Activated naive CD8-positive, alpha-beta T cell treated with anti-CD3 and anti-CD28 coated beads for 36 hours (primary cell): ENCODE results near the gene SMPD3. TPM values are rescaled to one million over a fixed set of nuclear protein-coding genes. Genes with fewer than 3 reads are reported as not detected.
A peak's percentile ranks its signal among the peaks of the same experiment; 100 is the strongest.

Source experiments
- DNase-seq: peaks from one replicate; pipeline ENCODE4 v3.0.0; 2021
- H3K27ac Mint-ChIP-seq: one replicate; pipeline ENCODE4 v1.8.0; 2022; ENCODE audit warnings: mild to moderate bottlenecking, moderate library complexity, mixed read lengths
- H3K27me3 Mint-ChIP-seq: one replicate; pipeline ENCODE4 v1.8.0; 2022; ENCODE audit warnings: mild to moderate bottlenecking, mixed read lengths
- H3K36me3 Mint-ChIP-seq: one replicate; pipeline ENCODE4 v1.8.0; 2021; ENCODE audit warnings: mild to moderate bottlenecking, mixed read lengths
- H3K4me1 Mint-ChIP-seq: one replicate; pipeline ENCODE4 v1.8.0; 2021; ENCODE audit warnings: mixed read lengths
- H3K4me3 Mint-ChIP-seq: one replicate; pipeline ENCODE4 v1.8.0; 2022; ENCODE audit warnings: mild to moderate bottlenecking, moderate library complexity, mixed read lengths
- H3K9me3 Mint-ChIP-seq: one replicate; pipeline ENCODE4 v1.8.0; 2022; ENCODE audit warnings: mixed read lengths
- total RNA-seq, 2 experiments: library from RNA; stranded (reverse); gene quantifications; one replicate each; pipeline ENCODE4 v1.2.3, GENCODE V29; 2021

SMPD3 gene
- total RNA-seq, 2 experiments from 2014 or later: 0.06 to 0.16 TPM

DNA sequence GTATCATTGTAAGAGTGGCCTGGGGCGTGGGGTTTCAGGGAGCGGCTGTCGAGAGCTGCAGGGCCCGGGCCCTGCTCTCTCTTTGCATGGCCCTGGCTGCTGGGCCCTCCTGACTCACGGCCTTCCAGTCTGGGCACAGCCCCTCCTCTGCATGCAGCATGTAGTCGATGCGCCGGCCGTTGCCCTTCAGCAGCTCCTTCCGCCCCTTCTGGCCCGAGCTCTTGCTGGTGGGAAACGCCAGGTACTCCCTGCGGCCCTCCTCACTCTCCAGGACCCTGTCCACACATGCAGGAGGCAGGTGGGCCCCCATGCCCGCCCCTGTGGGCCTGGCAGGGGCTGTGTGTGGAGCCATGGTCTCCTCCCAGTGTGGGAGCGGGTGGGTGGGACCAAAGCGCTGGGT, 86.8 kb downstream of the SMPD3 start:
- Mint-ChIP-seq H3K27me3 (peaks cover 17% of the 10 kb centered on the region), H3K9me3 (no peaks in the 10 kb centered on the region), H3K4me3 (no peak overlapping the region), H3K36me3 (peaks cover 14% of the 10 kb centered on the region), H3K27ac (no peak overlapping the region), H3K4me1 (peaks cover 8% of the 10 kb centered on the region)
- no peak for DNase-seq

DNA sequence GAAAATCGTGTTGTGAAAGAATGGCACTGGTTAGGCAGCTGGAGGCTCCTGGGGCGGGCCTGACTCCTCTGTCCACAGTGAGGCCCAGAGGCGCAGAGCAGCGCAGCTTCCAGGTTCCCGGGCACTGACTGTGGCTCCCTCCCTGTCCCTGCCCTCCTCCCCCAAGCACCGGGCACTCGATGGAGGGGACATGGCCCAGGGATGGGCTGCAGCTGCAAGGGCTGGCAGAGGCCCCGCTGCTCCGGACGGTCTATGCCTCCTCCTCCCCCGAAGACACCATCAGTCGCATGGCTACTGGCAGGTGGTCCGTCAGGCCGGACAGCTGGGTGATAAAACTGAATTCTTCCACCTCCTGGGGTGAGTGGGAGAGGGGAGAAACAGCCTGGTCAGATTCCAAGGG, 87.4 kb downstream of the SMPD3 start:
- peaks cover 12% of the 10 kb centered on the region for H3K4me1 Mint-ChIP-seq
- no peaks in the 10 kb centered on the region for H3K9me3 Mint-ChIP-seq
- H3K27me3 Mint-ChIP-seq: peaks cover 11% of the 10 kb centered on the region
- H3K36me3 Mint-ChIP-seq: peaks cover 14% of the 10 kb centered on the region
- H3K4me3 Mint-ChIP-seq: no peak overlapping the region
- H3K27ac Mint-ChIP-seq: no peak overlapping the region
- no peak for DNase-seq

DNA sequence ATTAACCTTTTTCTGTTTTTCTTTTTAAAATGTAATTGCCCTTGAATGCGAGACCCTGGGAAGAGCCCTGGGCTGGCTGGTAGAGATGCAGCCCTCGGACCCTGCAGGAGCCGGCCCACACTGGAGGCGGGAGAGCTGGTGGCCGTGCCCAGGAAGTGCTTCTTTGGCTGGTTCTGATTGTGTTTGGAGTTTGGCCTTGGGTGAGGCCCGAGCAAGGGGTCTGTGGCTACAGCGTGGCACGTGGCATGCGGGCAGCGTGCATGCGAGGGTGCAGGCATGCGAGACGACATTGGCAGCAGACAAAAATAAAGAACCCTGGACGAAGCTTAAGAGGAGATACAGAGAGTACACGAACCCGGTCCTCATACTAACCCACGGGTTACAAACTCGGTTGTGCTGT, 87.8 kb downstream of the SMPD3 start:
- no peak for DNase-seq
- Mint-ChIP-seq H3K4me3 (no peak overlapping the region), H3K9me3 (no peaks in the 10 kb centered on the region), H3K27ac (no peak overlapping the region), H3K27me3 (peaks cover 7% of the 10 kb centered on the region), H3K36me3 (peaks cover 15% of the 10 kb centered on the region), H3K4me1 (peaks cover 16% of the 10 kb centered on the region)

DNA sequence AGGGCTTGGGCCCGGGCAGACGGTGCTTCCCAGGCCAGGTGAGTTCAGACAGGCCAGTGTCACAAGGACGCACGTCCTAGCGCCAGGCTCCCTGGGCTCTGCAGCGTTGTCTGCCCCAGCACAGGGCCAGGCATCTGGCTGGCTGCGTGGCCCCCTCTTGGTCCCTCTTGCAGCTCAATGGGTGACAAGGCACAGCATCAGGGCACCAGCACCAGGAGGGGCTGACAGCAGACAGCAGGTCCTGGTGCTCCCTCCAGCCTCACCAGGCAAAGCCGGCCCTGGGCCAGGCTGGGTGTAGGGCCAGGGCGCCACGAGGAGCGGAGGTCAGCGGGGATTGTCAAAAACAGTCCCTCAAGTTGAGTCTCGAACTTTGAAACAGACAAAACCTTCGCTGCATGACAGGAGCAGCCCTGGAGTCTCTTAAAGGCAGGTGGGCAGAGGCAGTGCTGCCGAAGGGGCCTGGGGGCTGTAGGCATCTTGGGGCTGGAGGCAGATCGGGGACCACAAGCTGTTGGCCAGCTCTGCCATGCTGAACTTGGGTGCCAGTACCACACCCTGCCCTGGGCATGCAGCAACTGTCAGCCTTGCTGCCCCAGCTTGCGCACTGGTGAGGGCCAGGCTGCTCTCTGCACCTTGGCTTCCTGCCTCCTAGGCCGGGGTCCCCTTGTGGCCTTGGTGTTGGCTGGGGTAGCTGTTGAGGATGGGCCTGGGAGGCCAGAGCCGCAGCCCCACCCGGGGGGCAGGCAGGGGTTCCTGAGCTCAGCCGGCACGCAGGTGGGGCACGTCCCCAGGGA, 88.7 kb downstream of the SMPD3 start:
- peaks cover 4% of the 10 kb centered on the region for H3K27me3 Mint-ChIP-seq
- DNase-seq: no peak
- H3K9me3 Mint-ChIP-seq: no peaks in the 10 kb centered on the region
- peaks cover 24% of the 10 kb centered on the region for H3K36me3 Mint-ChIP-seq
- no peak overlapping the region for H3K4me3 Mint-ChIP-seq
- peaks cover 24% of the 10 kb centered on the region for H3K4me1 Mint-ChIP-seq
- no peak overlapping the region for H3K27ac Mint-ChIP-seq

DNA sequence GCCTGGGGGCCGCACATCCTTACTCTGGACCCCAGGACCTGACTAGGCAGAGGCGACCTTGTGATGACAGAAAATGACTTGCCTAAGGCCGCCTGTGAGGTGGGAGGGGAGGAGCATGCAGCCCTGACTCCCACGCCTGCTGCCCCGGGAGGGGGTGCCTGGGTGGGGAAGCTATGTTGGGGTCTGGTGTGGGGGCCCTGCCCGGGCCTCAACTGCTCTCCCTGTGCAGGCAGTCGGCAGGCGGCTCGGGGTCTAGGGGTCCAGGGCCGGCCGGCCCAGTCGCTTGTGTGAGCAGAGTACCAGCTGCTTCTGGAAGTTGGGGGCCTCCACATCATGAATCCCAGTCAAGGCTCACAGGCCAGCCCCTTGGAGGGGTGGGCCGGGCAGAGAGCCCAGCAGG, 89.4 kb downstream of the SMPD3 start:
- no peaks in the 10 kb centered on the region for H3K9me3 Mint-ChIP-seq
- H3K4me3 Mint-ChIP-seq: no peak overlapping the region
- H3K4me1 Mint-ChIP-seq: peaks cover 24% of the 10 kb centered on the region
- no peak overlapping the region for H3K27ac Mint-ChIP-seq
- no peak for DNase-seq
- H3K27me3 Mint-ChIP-seq: peaks cover 2% of the 10 kb centered on the region
- peaks cover 28% of the 10 kb centered on the region for H3K36me3 Mint-ChIP-seq

DNA sequence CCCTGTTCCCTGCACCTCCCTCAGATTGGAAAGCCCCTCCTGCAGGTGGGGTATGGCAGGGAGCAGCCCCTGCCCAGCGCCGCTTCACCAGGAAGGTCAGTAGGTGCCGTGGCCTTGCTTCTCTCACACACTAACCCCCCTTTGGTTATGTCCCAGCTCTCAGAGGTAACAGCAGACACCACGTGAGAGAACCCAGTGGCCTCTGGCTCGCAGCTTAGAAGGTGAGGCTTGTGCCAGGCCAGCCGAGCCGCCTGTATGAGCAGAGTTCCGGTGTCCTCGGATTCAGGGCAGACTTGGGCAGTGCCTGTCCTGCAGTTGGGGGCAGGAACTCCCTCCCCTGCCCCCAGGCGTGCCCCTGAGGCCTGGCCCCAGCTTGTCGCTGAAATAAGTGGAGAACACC, 90.4 kb downstream of the SMPD3 start:
- H3K36me3 Mint-ChIP-seq: peaks cover 31% of the 10 kb centered on the region
- no peak for DNase-seq
- H3K4me1 Mint-ChIP-seq: peaks cover 24% of the 10 kb centered on the region
- no peaks in the 10 kb centered on the region for H3K9me3 Mint-ChIP-seq
- no peaks in the 10 kb centered on the region for H3K27me3 Mint-ChIP-seq
- no peak overlapping the region for H3K4me3 Mint-ChIP-seq
- no peak overlapping the region for H3K27ac Mint-ChIP-seq

DNA sequence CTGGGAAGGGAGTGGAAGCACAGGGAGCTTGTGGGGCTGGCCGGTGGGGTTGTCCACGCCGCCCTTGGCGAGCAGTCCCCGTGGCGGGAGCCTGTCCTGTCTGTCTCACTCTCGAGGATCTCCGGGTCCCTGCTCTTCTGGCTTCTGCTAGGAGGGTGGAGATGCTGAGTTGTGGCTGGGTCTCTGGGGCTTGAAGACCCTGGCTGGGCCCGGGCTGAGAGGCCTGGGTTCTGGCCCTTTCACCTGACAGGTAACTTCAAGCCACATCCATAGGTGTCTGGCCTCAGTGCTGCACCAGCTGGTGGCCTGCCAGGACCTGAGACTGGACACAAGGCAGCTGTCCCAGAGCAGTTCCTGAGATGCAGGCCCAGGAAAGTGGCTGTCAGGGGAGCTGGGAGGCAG, 90.8 kb downstream of the SMPD3 start:
- Mint-ChIP-seq H3K4me3 (no peak overlapping the region), H3K36me3 (peaks cover 33% of the 10 kb centered on the region), H3K4me1 (peaks cover 24% of the 10 kb centered on the region), H3K27ac (no peak overlapping the region), H3K9me3 (no peaks in the 10 kb centered on the region), H3K27me3 (no peaks in the 10 kb centered on the region)
- DNase-seq: no peak

DNA sequence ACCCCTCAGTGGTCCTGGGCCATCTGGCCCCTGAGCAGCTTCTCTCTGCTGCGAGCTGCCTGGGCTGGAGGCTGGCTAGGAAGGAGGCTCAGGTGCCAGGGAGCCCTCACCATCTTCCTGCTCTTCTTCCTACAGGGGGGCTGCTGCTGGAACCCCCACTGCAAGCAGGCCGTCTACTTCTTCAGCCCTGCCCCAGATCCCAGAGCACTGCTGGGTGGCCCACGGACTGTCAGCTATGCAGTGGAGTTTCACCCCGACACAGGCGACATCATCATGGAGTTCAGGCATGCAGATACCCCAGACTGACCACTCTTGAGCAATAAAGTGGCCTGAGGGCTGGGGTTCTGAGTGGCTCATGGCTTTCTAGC, 91.4 kb downstream of the SMPD3 start:
- Mint-ChIP-seq H3K4me1 (peaks cover 24% of the 10 kb centered on the region), H3K27ac (no peak overlapping the region), H3K9me3 (no peaks in the 10 kb centered on the region), H3K36me3 (peaks cover 33% of the 10 kb centered on the region), H3K4me3 (no peak overlapping the region), H3K27me3 (no peaks in the 10 kb centered on the region)
- DNase-seq: no peak

DNA sequence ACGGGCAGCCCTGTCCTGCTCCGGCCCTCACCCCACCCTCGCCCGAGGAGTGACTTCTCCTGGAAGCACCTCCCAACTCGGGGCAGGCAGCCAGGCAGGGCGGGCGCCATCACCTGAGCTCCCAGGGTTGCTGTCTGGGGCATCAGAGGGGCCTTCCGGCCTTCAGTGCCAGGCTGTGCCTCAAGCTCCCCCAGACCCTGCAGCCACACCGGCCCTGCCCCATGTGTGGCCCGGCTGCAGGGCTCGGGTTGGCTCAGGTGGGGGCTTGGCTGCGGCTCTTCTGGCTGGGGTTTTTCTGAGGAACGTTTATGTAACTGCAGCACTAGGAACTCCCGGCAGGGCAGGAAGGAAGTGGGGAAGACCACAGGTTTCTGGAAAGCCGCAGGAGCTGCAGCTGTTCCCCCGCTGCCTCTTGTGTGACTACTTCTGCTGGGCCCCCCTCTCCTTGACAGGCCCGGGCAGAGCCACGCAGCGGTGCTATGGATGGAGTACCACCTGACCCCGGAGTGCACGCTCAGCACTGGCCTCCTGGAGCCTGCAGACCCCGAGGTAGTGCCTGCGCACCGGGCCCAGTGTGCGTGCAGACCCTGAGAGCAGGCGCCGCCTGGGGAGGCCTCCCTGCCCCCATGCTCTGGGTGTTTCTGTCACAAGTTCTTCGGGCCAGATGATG, 91.9 kb downstream of the SMPD3 start:
- Mint-ChIP-seq H3K4me1 (peaks cover 24% of the 10 kb centered on the region), H3K27ac (no peak overlapping the region), H3K9me3 (no peaks in the 10 kb centered on the region), H3K36me3 (peaks cover 34% of the 10 kb centered on the region), H3K27me3 (no peaks in the 10 kb centered on the region), H3K4me3 (peak overlapping the region; percentile 45)
- peak; percentile 80 for DNase-seq

DNA sequence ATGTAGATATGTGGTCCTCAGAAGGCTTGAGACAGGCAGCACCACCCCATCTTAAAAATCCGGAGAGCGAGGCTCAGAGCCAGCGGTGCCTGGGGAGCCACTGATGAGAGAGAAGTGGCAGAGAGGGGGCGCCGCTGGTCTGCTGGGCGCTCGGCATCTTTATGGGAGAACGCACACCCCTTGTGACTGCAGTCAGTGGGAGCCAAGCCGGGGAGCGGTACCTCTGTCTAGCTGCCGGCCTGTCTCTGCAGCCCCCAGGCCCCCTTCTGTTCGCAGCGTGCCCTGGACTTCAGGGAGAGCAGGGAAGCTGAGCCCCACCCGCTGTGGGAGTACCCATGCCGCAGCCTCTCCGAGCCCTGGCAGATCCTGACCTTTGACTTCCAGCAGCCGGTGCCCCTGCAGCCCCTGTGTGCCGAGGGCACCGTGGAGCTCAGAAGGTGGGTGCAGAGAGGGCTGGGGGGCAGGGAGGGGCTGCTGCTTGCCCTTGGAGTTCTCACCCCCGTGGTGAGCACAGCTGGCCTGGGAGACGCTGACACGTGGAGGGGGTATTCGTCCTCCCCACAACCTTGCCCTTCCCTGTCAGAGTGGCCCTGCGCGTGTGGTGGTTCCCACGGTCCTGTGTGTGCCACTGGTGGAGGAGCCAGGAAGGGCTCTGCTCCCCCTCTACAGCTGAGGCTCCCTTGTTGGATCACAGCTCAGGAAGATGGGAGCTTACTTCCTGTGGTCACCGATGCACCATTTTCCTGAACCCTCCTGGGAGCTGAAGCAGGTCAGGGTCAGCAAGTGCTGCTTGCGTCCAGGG, 92.7 kb downstream of the SMPD3 start:
- Mint-ChIP-seq H3K36me3 (peaks cover 37% of the 10 kb centered on the region), H3K27ac (no peak overlapping the region), H3K4me3 (no peak overlapping the region), H3K4me1 (peaks cover 24% of the 10 kb centered on the region), H3K27me3 (no peaks in the 10 kb centered on the region), H3K9me3 (no peaks in the 10 kb centered on the region)
- DNase-seq: no peak

DNA sequence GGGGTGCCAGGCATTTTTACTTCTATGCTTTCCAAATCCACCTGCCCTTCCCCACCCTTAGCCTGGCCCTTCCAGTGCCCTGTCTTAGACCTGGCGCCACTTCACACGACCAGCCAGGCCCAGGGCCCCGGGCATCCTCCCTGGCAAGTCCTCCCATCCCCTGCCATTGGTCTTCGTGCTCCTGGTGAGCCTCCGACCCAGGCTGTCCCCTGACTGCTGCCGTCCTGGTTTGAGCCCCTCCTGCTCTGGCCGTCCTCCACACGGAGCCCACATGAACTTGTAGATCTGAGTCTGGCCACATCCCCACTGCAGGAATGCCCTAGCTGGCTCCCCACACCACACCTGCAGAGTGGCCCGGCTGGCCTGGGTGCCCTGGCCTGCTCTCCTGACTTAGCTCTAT, 93.5 kb downstream of the SMPD3 start:
- DNase-seq: no peak
- no peak overlapping the region for H3K4me3 Mint-ChIP-seq
- H3K9me3 Mint-ChIP-seq: no peaks in the 10 kb centered on the region
- no peak overlapping the region for H3K27ac Mint-ChIP-seq
- peaks cover 38% of the 10 kb centered on the region for H3K36me3 Mint-ChIP-seq
- H3K4me1 Mint-ChIP-seq: peaks cover 24% of the 10 kb centered on the region
- H3K27me3 Mint-ChIP-seq: no peaks in the 10 kb centered on the region

DNA sequence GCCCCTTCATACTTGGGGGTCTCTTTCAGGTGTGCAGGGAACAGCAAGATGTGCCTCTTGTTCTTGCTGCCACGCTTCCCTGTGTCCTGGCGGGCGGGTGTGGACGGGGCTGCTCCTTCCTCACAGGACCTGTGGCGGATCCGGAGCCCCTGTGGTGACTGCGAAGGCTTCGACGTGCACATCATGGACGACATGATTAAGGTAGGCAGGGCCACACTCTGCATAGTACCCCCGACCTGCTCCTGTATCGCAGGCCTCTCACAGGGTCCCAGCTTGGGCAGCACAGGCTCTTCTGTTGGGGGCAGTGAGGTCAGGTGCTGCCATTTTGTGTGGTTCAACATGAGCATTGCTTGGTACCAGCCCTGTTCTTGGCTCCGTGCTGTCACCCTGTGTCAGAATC, 94.9 kb downstream of the SMPD3 start:
- Mint-ChIP-seq H3K4me3 (no peak overlapping the region), H3K9me3 (no peaks in the 10 kb centered on the region), H3K27me3 (no peaks in the 10 kb centered on the region), H3K36me3 (peaks cover 48% of the 10 kb centered on the region), H3K4me1 (peaks cover 24% of the 10 kb centered on the region), H3K27ac (no peak overlapping the region)
- DNase-seq: no peak

DNA sequence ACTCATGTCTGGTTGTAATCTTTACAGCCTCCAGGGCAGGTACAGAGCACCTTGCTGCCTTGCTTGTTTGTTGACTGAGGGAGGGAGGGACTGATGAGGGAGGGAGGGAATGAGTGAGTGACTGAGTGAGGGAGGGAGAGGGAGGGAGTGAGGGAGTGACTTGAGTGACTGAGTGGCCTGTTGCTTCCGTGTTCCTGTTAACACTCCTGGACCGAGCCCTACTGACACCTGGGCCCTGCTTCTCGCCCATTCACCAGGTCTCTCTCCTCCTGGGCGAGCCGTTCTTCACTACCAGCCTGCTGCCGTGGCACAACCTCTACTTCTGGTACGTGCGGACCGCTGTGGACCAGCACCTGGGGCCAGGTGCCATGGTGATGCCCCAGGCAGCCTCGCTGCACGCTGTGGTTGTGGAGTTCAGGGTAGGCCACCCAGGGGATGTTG, 96.3 kb downstream of the SMPD3 start:
- H3K9me3 Mint-ChIP-seq: no peaks in the 10 kb centered on the region
- peaks cover 28% of the 10 kb centered on the region for H3K4me1 Mint-ChIP-seq
- no peak for DNase-seq
- H3K36me3 Mint-ChIP-seq: peaks cover 42% of the 10 kb centered on the region
- H3K27me3 Mint-ChIP-seq: no peaks in the 10 kb centered on the region
- H3K4me3 Mint-ChIP-seq: no peak overlapping the region
- H3K27ac Mint-ChIP-seq: no peak overlapping the region

DNA sequence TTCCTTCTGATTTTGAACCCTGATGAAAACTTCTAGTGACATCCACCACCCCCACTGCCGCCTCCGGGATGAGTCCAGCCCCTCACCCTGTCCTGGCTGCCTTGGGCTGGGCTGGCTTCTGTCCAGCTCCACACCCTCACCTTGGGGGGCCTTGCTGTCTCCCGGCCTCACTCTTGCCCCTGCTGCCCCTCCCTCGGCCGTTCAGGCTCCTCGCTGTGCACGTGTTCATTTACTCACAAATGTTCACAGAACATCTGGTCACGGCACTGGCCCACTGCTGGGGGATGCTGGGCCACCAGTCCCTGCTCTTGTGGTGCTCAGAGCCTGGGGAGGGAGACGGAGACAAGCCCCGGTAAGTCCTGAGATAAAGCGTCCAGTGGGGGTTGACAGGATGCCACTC, 96.8 kb downstream of the SMPD3 start:
- peaks cover 46% of the 10 kb centered on the region for H3K36me3 Mint-ChIP-seq
- peaks cover 23% of the 10 kb centered on the region for H3K4me1 Mint-ChIP-seq
- no peak overlapping the region for H3K4me3 Mint-ChIP-seq
- DNase-seq: no peak
- H3K9me3 Mint-ChIP-seq: no peaks in the 10 kb centered on the region
- H3K27me3 Mint-ChIP-seq: no peaks in the 10 kb centered on the region
- no peak overlapping the region for H3K27ac Mint-ChIP-seq

DNA sequence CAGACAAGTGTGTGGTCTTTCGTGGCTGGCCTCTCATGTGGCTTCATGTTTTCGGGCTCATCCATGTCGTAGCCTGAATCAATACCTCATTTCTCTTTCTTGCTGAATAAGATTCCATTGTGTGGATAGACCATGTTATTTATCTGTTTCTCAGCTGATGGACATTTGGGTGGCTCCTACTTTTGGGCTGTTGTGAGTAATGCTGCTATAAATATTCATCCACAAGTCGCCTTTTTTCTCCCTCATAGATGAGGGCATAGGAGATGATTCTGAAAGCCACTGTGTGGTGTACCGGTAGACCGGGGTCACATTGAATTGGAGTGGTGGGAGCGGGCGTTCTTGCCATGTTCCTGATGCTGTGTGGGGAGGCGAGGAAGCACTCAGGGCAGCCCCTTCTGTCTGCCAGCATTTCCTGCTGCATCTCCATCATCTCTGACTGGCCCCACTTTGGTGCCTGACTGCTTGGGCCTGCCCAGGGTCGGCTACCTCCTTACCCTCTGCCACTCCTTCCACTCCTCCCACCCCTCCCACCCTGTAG, 97.4 kb downstream of the SMPD3 start:
- H3K27me3 Mint-ChIP-seq: no peaks in the 10 kb centered on the region
- peaks cover 47% of the 10 kb centered on the region for H3K36me3 Mint-ChIP-seq
- no peak overlapping the region for H3K27ac Mint-ChIP-seq
- H3K4me1 Mint-ChIP-seq: peaks cover 19% of the 10 kb centered on the region
- H3K9me3 Mint-ChIP-seq: no peaks in the 10 kb centered on the region
- no peak for DNase-seq
- no peak overlapping the region for H3K4me3 Mint-ChIP-seq
